Tracheal epithelial cell (primary cell): ENCODE results near the gene RHOF. TPM values are rescaled to one million over a fixed set of nuclear protein-coding genes. Genes with fewer than 3 reads are reported as not detected.

ENCODE experiments used
- total RNA-seq: library from RNA; depleted of rRNA; stranded (reverse); fragments of >200 nt; gene quantifications from 2 replicates; pipeline ENCODE4 v1.2.1, GENCODE V29; 2014

RHOF gene, protein sequence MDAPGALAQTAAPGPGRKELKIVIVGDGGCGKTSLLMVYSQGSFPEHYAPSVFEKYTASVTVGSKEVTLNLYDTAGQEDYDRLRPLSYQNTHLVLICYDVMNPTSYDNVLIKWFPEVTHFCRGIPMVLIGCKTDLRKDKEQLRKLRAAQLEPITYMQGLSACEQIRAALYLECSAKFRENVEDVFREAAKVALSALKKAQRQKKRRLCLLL
- total RNA-seq = 10.0 and 40.7 TPM in 2 replicates

DNA sequence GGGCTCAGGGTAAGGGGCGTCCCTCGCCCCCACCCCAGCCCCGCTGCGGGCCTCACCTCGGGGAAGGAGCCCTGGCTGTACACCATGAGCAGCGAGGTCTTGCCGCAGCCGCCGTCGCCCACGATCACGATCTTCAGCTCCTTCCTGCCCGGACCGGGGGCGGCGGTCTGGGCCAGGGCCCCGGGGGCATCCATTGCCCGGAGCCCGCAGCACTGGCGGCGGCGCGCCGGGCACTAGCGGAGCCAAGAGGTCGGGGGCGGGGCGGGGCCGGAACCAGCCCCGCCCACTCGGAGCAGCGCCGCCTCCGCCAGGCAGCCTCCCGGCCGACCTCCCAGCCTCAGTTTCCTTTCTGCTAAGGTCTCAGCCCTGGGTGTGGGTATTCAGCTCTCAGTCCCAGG, at the start of gene RHOF:
Gene RHOF, minus strand, starts transcription at position 249 of the 398 bp plus-strand sequence. Its CDS starts 55 bp downstream, at position 194.

DNA sequence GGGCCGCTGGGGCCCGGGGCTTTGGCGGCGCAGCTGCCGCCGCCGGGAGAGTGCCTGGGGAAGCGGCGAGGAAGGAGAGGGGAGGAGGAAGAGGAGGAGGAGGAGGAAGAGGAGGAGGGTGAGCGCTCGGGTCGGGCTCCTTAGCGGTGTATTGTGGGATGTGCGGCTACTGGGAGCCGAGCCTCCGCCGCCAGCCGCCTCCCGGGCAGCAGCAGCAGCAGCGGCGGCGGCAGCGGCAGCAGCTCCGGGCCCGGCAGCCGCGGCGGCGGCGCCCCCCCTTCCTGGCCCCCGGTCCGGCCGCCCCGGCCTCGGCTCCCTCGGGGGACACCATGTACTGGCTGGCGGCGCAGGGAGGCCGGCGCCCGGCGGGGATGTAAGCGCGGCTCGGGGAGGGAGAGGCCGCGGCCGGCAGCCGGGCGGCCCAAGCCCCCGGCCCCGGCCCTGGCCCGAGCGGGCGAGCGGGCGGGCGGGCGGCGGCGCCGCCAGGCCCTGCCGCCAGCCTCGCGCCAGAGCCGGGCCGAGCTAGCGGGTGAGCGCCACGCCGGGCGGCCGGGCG, 10.5 kb upstream of the RHOF start, which contains the start of gene SETD1B:
Gene SETD1B, plus strand, starts transcription at position 149 of the 556 bp plus-strand sequence. CDS start 729 bp downstream, outside the sequence.

Other genes starting within 250 kb of the RHOF start
- gene KDM2B, start 212.7 kb downstream of the RHOF start, total RNA-seq = 25.2 and 34.7 TPM in 2 replicates
- gene ORAI1, start 167.2 kb downstream of the RHOF start, total RNA-seq = 10.8 and 16.2 TPM in 2 replicates
- gene MORN3, start 124.0 kb downstream of the RHOF start, total RNA-seq = under 0.01 and 0.21 TPM in 2 replicates
- 9.4 and 13.9 TPM in 2 replicates for gene TMEM120B, start 80.9 kb downstream of the RHOF start, total RNA-seq
- gene SETD1B, start 10.3 kb upstream of the RHOF start, total RNA-seq = 1.4 and 2.3 TPM in 2 replicates
- gene HPD, start 65.2 kb upstream of the RHOF start, total RNA-seq = 0.24 TPM in 1 of 2 replicates, not detected in the other
- 58.2 and 61.9 TPM in 2 replicates for gene PSMD9, start 95.1 kb upstream of the RHOF start, total RNA-seq
- gene CFAP251, start 124.9 kb upstream of the RHOF start, total RNA-seq = 16.4 and 21.5 TPM in 2 replicates
- gene BCL7A, start 228.2 kb upstream of the RHOF start, total RNA-seq = 14.0 and 18.3 TPM in 2 replicates